NCI-H187 treated with DMSO at 0.1 percent for 48 hours (cell line): ENCODE data around the gene WDR62.

Source experiments
- DNase-seq: peaks from one replicate; lab custom pipeline; 2025; lab: John Stamatoyannopoulos, UW

WDR62 gene

DNA sequence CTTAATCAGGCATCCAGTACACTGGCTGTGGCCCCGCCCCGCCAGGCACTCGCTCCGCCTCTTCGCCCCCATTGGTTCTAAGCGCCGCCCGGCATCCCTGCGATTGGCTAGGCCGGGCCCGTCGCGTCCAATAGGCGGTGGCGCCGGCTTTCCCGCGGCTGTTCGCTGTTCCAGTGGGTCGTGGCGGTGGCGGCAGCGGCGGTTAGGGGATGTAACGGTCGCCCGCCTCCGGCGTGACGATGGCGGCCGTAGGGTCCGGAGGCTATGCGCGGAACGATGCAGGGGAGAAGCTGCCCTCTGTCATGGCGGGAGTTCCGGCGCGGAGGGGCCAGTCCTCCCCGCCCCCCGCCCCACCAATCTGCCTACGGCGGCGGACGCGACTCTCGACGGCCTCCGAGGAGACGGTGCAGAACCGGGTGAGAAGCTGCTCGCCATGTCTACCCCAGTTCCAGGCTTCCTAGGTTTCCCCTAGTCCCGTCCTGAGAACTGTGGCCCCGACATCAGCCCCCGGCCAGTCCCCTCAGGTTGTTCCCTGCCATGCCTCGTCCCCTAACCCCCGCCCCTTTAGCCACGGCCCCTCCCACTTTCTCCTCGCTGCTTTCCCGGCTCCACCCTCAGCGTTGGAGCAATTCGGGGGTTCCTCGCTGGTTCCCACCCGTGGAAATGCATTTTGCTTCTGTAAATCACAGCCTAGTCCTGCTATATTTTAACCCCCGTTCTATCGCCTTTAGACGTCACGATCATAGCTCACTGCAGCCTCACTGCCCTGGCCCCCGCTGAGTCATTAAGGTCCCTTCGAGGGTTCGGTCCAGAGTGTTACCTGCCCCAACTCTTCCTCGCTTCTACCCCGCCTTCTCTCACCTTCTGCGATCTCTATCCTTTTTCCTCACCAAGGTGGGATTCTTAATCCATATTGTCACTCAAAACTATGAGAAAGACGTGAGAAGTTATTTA, at the start of gene WDR62:
Gene WDR62 (plus strand): TSS at position 165 of the 954 bp plus-strand sequence. CDS start 75 bp downstream, at position 240.
- DNase-seq, result peak; percentile 87

DNA sequence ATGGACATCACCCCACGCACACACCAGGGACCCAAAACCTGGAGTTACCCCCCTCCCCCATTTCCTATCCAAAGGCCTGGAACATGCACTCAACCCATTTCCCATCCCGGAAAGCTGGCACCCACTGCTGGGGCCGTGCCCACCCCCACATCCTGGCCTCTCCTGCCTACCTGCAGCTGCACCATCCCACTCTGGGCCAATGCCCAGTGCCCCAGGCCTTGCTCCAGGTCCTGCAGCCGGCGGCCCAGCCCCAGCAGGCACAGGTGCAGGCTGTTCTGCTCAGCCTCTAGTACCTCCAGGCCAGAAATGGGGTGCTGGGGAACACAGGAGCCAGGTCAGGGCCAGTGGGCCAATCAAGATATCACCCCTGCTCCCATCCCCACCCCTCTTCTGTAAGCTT, 47.7 kb upstream of the WDR62 start:
- no peak for DNase-seq

DNA sequence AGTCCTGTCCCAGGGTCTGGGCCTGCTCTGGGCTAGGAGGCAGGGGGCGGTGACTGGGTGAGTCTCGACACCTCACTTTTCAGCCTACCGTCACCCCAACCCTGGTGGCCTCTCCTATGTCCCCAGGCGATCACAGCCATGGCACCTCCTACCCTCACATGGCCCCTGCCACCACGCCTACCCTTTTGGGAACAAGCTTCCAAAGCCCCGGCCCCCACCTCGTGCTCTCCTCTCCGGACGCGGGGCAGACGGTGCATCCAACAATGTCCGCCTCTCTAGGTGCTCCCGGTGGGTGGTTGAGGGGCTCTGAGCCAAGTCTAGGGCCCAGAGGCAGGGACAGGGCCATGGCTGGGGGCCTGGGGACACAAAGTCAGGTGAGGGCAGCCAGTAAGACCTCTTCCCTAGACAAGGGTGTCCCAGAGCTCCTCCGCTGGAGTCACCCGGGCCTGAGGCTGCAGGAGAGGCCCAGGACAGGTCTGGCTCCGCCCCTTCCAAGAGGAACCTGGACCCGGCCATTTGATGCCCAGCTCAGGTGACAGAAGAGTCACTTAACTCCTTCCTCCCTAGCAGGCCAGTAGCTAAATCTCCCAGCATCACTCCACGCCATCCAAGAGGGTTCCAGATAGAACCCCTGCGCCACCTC, 46.2 kb upstream of the WDR62 start, which contains the start of gene SYNE4:
Gene SYNE4 (minus strand): TSS at position 478 of the 643 bp plus-strand sequence. CDS start 132 bp downstream, at position 346.
- no peak for DNase-seq

DNA sequence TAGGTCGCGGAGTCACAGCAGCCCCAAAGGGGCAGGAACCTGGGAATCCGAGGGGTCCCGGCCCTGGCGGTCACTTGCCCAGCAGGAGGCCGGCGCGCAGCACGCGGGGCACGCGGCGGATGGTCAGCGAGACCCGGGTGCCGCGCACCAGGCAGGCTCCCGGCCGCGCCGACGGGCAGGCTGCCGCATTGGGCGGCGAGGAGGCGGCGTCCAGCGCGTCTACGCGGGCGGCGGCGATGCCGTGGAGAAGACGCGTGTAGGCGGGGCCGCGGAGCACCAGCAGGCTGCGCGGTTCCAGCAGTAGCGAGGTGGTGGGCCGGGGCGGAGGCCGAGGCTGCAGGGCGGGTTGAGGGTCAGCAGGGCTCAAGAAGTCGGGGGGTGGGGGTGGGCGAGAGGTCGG, 45.5 kb upstream of the WDR62 start:
- DNase-seq, result no peak

DNA sequence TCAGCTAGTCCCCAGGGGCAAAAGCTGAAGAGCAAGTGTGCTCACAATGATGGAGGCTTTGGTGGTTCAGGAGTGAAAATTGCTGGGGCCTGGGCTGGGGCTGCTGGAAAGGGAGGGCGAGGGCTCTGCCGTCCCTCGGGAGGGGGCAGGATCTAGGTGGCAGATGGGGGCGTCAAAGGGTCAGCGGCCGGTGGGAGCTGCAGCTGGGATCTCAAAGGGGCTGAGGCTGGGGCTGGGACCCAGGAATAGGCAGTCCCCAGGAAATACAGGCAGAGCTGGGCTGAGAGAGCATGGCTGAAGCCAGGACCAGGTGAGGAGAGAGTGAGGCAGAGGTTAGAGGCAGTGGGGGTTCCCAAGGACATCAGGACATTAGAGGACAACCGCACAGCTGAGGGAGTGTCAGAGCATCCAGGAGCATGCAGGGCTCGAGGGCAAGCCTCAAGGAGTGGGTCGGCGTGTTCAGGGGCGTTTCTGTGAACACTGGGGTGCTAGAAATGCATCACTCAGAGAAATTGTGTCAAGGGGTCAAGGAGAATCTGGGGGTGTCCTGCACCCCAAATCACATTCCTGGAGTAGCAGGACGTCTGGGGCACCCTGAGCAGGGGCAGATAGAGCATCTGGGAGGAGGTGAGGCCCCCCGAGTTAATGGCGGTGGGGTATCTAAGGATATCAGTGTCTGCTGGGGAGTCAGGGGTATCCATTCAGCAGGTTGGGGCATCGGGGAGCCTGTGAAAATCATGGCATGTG, 44.9 kb upstream of the WDR62 start:
- DNase-seq, result no peak

DNA sequence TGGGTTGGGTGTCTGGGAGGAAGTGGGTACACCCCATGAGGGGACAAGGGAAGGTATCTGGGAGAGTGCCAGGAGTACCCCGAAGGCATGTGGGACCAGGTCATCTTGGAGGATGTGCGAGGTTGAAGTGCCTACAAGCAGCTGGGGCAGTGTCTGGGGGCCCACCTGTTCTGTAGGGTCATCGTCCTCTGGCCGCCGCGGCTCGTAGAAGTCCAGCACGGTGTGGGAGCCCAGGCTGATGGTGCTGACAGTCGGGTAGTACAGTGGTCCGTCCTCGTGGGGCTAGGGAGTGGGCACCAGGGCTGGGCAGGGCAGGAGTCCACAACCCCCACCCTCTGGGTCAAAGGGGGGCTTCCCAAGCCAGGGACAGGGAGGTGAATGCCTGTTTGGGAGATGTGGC, 44.3 kb upstream of the WDR62 start:
- DNase-seq, result no peak

DNA sequence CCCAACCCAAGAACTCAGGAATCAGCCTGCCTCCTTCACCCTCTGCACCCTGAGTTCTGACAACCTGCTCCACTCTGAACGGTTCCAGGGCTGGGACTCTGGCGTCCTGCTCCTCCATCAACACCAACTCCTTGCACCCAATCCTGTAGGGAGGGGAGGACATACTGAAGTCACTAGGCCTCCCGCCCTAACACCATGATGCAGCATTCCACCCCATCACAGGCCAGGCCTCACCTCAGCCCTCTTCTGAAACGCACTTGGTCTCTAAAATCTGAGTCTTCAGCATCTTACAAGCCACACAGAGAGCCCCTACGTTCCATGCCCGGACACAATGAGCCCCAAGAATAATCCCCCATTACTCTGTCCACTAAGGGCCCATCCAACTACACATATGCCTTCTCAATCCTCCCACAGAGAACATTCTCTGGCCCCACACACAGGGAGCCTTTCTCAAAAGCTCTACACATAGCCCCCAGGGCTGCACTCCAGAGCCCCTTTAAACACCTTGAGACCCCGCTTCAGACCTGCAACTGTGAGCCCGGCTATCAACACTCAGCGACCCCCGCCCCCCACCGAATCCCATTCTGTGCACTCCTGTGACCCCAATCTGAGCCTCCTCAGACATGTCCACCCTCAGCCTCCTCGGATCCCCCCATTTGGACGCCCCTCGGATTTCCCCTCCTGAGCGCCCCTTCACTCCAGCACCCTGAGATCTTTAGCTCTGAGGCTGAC, 41.3 kb upstream of the WDR62 start:
- DNase-seq, result no peak

DNA sequence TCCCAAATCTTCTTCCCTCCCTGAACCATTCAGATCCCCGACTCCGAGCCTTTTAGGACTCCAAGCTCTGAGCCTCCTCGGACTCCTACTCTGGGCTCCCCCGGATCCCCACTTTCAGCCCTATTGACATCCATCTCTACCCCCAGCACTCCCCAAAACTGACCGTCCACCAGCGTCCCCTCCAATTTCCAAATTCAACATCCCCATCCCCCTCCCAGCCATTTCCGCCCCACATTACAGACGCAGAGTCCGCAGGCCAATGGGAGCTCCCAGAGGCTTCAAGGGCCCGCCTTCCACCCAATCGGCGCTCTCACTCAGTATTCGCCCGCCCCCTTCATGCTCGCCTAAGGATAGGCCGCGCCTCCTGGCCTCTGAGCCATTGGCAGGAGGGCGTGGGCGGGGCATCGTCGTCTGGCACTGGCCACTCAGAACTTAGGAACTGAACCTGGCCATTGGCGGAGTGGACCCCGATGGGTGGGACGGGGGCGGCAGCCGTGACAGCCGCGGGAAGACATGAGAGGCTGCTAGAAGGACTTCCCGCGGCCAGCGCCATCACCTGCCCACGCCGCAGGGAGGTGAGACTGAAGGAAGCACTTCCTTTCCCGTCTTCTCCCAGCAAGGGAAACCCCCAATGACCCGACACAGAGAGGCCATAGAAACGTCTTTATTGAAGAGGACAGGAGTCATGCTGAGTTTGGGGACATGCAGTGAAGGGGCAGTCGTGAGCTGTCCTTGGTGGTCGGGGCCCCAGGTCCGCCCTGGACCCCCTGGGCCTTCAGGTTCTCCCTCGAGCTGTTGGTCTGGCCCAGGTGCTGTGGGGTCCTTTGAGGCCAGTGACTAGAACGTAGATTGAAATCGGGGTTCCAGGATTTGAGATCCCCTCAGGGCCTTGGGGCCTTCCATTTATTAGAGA, 40.4 kb upstream of the WDR62 start, which contains the start of gene ALKBH6:
Gene ALKBH6 (minus strand): TSS at position 202 of the 913 bp plus-strand sequence. CDS start 816 bp downstream, outside the sequence.
- peak; percentile 100 for DNase-seq

DNA sequence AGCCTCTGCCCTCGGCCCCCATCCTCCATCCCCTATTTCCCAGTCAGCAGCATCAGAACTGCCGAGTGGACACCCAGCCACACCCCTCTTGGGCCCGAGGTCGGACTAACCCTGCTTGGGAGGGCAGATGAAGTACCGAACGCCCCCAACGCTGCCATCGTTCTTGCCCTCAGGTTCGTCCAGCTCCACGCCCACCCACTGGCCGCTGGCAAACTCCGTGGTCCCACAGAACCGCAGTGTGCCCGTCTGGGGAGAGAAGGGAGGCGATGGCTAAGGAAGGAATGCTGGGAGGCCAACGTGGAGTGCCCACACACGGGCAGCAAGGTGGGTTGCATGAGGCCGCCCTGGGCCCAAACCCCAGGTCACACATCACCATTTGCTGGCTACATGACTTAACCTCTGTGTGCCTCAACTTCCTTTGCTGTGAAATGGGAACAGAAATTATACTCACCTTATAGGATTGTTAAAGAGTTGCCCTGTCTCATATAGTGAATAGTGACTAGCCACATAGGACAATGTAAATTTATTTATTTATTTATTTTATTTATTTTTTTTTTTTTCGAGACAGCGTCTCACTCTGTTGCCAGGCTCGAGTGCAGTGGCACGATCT, 35.5 kb upstream of the WDR62 start:
- DNase-seq, result no peak

DNA sequence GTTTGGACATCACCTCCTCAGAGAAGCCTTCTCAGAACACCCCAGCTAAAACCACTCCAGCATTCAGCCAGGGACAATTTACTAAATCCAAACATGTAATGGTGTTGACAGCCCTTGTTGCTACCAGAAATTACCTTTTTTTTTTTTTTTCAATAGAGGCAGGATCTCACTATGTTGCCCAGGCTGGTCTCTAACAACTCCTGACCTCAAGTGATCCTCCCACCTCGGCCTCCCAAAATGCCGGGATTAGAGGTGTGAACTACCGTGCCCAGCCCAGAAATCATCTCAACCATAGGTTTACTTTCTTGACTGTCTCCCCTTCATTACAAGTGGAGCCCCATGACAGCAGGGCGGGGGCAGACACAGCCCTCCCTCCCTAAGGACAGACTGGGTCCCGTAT, 31.3 kb upstream of the WDR62 start:
- DNase-seq, result no peak

DNA sequence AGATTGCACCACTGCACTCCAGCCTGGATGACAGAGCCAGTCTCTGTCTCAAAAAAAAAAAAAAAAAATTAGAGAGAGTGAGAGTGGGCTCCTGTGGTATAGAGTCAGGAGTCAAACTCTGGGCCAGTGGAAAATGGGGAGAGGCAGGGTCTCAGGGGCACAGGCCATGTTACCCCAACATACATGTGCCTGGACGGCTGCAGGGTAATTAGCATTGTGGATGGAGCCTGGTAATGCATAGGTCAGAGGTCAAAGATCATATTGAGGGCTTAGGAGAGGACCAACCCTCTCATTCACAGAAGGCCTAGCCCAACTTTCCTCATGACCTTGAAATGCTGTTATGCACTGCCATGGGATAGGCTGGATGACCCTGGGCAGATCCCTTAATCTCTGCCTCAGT, 29.2 kb upstream of the WDR62 start:
- DNase-seq, result no peak

DNA sequence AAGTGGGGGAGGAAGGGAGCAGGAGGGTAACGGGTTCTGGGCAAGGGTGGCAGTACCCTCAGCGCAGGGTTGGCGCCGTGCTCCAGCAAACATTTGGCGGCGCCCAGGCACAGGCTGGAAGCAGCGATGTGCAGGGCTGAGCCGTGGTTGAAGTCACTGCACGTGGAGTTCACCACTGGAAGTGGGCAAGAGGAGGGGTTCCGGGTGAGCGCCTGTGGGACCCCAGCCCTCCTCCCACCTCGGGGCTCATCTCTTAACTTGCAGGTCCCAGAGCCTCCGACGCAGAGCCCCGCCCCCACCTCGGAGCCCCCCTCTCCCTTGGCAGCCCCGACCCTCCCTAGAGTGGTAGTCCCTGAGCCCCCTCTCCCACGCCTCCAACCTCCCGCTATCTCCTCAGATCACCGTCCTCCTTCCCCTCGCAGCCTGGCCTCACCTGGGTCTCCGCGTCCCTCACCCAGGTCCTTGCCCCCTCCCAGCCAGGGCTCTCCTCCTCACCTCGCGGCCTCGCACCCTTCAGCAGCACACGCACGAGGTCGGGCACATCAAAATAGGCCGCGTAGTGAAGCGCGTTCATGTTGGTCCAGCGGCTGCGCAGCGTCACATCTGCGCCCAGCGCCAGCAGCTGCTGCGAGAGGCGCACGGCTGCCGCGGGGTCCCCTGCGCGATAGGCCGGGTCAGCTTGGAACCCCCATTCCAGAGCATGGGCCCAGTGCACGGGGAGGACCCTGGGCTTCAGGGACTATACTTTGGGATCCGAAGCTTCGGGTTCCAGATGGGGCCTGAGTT, 28.4 kb upstream of the WDR62 start:
- no peak for DNase-seq

DNA sequence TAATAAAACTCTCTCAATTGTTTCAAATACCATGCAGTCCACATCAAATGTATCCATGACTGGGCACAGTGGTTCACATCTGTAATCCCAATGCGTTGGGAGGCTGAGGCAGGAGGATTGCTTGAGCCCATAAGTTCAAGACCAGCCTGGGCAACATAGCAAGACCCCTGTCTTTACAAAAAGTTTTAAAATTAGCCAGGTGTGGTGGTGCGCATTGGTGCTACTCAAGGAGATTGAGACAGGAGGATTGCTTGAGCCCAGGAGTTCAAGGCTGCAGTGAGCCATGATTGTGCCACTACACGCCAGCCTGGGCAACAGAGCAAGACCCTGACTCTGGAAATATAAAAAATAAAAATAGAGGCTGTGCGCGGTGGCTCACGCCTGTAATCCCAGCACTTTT, 27.0 kb upstream of the WDR62 start:
- no peak for DNase-seq

DNA sequence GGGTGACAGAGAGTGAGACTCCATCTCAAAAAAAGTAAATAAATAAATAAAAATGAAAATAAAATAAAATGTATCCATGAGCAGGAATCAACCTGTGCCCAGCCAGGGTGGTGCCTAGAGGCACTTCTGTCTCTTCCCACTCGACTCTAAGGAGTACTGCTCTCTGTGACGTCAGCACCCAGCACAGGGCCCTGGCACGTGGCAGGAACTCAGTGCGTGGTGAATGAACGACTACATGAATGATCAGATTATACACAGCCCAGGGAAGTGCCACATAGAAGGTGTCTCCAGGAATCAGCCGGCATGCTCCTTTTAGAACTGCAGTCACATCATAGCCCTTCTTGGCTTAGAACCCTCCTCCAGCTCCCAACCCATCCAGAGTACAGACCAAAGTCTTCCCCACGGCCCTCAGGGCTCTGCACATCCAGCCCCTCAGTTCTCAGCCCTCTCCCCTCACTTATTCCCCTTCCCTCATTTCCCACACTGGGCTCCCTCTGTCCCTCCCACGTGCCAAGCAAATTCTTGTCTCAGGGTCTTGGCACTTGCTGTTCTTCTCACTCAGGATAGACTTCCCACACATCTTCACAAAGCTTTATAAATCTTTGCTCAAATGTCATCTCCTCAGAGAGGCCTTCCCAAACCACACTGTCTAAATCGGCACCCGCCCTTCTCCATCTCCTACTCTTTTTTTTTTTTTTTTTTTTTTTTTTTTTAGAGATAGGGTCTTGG, 26.2 kb upstream of the WDR62 start:
- no peak for DNase-seq

DNA sequence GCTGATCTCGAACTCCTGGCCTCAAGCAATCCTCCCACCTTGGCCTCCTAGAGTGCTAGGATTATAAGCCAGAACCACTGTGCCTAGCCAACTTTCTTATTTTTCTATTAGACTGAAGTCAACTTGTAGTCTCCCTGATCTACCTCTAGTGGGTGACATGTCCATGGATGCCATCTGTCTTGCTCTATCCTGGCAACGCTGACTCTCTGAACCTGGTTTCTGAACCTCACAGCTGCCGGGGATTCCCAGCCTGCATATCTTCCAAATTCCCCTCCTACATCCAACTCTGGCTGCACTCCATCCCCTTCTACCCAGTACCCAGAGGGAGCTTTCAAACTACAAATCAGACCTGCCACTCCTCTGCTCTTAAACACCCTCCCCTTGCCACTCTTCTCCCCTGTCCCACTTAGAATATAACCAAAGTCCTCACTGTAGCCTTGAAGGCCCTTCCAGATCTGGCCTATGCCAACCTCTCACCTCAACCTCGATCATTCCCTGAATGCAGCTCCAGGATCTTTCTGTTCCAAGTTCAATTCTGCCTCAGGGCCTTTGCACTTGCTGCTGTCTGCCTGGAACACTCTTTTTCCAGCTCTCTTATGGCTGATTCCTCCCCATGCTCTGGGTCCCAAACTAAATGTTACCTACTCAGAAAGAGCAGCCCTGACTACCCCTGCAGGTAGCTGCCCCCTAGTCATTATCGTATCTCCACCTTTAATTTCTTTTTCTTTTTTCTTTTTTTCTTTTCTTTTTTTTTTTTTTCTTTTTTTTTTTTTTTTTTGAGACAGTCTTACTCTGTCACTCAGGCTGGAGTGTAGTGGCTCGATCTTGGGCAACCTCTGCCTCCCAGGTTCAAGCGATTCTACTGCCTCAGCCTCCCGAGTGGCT, 24.2 kb upstream of the WDR62 start:
- DNase-seq, result no peak

DNA sequence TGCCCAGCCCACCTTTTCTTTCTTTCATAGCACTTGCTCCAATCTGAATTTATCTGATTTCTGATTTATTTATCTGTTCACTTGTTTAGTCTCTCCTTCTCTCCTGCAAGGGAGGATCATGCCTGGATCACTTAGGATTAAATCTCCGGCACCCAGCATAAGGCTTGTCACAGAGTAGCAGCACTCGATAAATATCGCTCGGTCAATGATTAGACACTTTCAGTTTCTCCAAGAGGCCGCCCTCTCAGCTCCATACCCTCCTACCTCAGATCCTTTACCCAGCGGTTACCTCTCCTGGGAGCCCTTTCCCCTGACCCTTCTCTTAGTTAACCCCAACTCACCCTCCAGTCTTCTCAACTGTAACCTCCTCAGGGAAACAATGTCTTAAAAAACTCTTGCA, 23.4 kb upstream of the WDR62 start:
- no peak for DNase-seq

DNA sequence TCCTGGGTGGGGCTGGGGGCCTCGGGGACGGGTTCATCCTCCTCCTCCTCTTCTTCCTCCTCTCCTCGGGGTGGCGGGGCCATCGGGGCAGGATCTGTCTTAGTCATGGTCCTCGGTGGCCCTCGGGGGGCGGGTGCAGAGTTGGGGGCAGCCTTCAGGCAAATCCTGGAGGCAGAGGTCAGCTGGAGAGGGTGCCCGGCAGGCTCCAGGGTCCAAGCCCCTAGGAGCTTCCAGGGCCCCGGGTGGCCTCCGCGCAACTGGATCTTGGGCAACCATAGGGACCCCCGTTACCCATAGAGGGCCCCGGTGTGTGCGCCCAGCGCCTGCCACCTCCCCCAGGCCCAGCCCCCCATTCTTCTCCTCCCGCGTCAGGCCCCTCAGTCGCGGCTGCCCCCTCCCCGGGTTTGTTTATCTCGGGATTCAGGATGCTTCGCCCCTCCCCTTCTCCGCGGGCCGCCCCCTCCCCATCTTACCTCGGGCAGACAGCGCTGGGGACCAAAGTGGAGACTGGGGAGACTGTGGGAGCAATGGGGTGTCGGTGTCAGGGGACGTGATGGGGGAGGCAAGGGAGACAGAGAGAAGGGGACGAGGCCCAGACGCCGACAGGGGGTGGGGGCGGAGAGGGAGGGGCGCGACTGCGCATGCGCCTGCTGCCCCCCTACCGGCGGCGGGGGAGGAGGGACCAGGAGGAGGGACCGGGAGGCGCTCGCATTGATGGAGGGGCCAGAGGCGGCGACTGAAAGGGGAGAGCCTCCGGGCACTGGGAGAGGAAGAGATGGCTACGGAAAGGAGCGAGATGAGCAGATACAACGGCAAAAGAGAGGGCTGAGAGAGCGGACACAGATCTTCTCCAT, 22.2 kb upstream of the WDR62 start, which contains the start of gene CLIP3:
Gene CLIP3 (minus strand): TSS at position 623 of the 854 bp plus-strand sequence. CDS start 516 bp downstream, at position 107.
- no peak for DNase-seq
